MM.1S (cell line): ENCODE measurements around the gene INCA1.

Experiments used
- EZH2phosphoT487 ChIP-seq: fragments of 300-600 bp; sonication (generic); IDR thresholded peaks from 2 replicates; pipeline ENCODE4 v1.6.1; 2018; ENCODE audit warnings: antibody characterized with exemption, low read length
- TF ChIP-seq, protein P1 (sequence below): fragments of 300-600 bp; sonication (generic); IDR thresholded peaks from 2 replicates; pipeline ENCODE4 v1.5.1; 2016; ENCODE audit warnings: antibody characterized with exemption, low read length, mixed read lengths

DNA sequence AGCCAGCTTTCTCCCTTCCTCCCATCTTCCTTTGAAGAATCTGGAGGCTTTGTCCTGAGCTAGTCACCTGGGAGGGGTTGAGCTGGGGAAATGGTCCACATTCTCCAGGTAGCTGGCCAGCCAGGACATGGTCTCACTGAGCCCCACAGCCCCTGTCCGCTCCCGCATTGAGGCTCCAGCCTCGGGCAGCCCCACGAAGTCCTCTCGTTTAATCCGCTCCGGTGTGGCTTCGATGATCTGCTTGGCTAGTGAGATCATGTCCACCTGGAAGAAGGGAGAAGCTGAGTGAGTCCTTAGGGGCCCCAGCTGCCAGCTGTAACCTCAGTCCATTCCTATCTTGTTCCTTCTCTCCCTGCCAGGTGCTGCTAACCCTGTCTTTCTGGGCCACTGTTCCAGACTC is 27.0 kb downstream of the INCA1 start:
- TF ChIP-seq, protein P1, sequence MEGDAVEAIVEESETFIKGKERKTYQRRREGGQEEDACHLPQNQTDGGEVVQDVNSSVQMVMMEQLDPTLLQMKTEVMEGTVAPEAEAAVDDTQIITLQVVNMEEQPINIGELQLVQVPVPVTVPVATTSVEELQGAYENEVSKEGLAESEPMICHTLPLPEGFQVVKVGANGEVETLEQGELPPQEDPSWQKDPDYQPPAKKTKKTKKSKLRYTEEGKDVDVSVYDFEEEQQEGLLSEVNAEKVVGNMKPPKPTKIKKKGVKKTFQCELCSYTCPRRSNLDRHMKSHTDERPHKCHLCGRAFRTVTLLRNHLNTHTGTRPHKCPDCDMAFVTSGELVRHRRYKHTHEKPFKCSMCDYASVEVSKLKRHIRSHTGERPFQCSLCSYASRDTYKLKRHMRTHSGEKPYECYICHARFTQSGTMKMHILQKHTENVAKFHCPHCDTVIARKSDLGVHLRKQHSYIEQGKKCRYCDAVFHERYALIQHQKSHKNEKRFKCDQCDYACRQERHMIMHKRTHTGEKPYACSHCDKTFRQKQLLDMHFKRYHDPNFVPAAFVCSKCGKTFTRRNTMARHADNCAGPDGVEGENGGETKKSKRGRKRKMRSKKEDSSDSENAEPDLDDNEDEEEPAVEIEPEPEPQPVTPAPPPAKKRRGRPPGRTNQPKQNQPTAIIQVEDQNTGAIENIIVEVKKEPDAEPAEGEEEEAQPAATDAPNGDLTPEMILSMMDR, result no peak
- TF ChIP-seq EZH2phosphoT487, result no peak
